OCI-LY7 (cell line): Measurements from ENCODE around the gene CMC1.

Experiments
- EZH2phosphoT487 ChIP-seq: fragments of 200-600 bp; sonication (generic); IDR thresholded peaks from 2 replicates; pipeline ENCODE4 v1.6.1; 2018; ENCODE audit warnings: low read depth, borderline replicate concordance, mild to moderate bottlenecking, mixed run types, antibody characterized with exemption, low read length, moderate library complexity, mixed read lengths
- TF ChIP-seq, protein P1 (sequence below): fragments of 200-600 bp; sonication (generic); conservative IDR thresholded peaks from 2 replicates; pipeline ENCODE4 v1.5.1; 2014; ENCODE audit warnings: mild to moderate bottlenecking, antibody characterized with exemption, low read length, moderate library complexity, mixed read lengths

DNA sequence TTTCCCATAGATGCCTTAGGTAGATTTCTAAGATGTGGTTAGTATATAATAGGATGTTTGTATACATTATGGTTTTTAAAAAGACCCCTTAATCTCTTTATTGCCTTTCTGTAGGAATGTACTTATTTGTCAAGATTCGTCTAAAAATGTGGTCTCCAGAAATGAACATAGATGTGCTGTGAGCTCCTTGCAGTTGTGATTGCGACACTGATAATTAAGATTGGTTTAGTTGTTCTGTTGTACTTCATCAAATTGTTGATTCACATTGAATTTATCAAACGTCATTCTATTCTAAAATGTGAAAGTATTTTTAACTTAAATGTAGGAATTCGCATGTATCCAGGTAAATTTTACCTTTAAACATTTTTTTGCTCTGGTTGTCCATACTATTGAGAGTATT lies 51.2 kb downstream of the CMC1 start:
- TF ChIP-seq, protein P1, sequence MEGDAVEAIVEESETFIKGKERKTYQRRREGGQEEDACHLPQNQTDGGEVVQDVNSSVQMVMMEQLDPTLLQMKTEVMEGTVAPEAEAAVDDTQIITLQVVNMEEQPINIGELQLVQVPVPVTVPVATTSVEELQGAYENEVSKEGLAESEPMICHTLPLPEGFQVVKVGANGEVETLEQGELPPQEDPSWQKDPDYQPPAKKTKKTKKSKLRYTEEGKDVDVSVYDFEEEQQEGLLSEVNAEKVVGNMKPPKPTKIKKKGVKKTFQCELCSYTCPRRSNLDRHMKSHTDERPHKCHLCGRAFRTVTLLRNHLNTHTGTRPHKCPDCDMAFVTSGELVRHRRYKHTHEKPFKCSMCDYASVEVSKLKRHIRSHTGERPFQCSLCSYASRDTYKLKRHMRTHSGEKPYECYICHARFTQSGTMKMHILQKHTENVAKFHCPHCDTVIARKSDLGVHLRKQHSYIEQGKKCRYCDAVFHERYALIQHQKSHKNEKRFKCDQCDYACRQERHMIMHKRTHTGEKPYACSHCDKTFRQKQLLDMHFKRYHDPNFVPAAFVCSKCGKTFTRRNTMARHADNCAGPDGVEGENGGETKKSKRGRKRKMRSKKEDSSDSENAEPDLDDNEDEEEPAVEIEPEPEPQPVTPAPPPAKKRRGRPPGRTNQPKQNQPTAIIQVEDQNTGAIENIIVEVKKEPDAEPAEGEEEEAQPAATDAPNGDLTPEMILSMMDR, result no peak
- TF ChIP-seq EZH2phosphoT487, result no peak
